Activated naive CD8-positive, alpha-beta T cell treated with anti-CD3 and anti-CD28 coated beads, Interleukin-2, amount 50 U/mL, for 16 hours (primary cell): ENCODE data around the gene ABHD6.
"Not testable (repeated sequence)": the region's sequence is repeated elsewhere in the genome, so short reads cannot be mapped to it uniquely, and the experiment has no call there.

Source experiments
- DNase-seq: peaks from one replicate; pipeline ENCODE4 v3.0.0-alpha.2; 2020; ENCODE audit warnings: low read depth, low spot score

The ABHD6 gene

GRCh38 chr3:58273362-58273761 is 35.8 kb downstream of the ABHD6 start:
- DNase-seq, result not testable (repeated sequence)

- DNase-seq, result no peak
These were observed 36.5 kb downstream of the ABHD6 start for GRCh38 chr3:58274027-58274614.

- DNase-seq, result no peak
These were observed 43.5 kb downstream of the ABHD6 start for GRCh38 chr3:58281069-58281468.

GRCh38 chr3:58285334-58285733 is 47.7 kb downstream of the ABHD6 start:
- no peak for DNase-seq

- DNase-seq, result no peak
These were observed 49.8 kb downstream of the ABHD6 start for GRCh38 chr3:58287354-58287753.

- no peak for DNase-seq
These were observed 50.6 kb downstream of the ABHD6 start for GRCh38 chr3:58288011-58288728.

- not testable (repeated sequence) for DNase-seq
These were observed 51.5 kb downstream of the ABHD6 start for GRCh38 chr3:58288964-58289613.

GRCh38 chr3:58290446-58290845 is 52.9 kb downstream of the ABHD6 start:
- DNase-seq, result not testable (repeated sequence)

- no peak for DNase-seq
These were observed 54.2 kb downstream of the ABHD6 start for GRCh38 chr3:58291671-58292338.

- no peak for DNase-seq
These were observed 55.3 kb downstream of the ABHD6 start for GRCh38 chr3:58292866-58293265.

- DNase-seq, result no peak
These were observed 55.9 kb downstream of the ABHD6 start for GRCh38 chr3:58293516-58293915.

- no peak for DNase-seq
These were observed 58.7 kb downstream of the ABHD6 start for GRCh38 chr3:58296269-58296668.

- DNase-seq, result no peak
These were observed 59.3 kb downstream of the ABHD6 start for GRCh38 chr3:58296843-58297242.

GRCh38 chr3:58298190-58298589 is 60.6 kb downstream of the ABHD6 start:
- DNase-seq, result no peak

GRCh38 chr3:58299075-58299474 is 61.5 kb downstream of the ABHD6 start:
- no peak for DNase-seq

- DNase-seq, result no peak
These were observed 62.4 kb downstream of the ABHD6 start for GRCh38 chr3:58299839-58300516.

- DNase-seq, result peak; percentile 98
These were observed 68.5 kb downstream of the ABHD6 start, which contains the start of the genes HTD2 and RPP14 for GRCh38 chr3:58305882-58306711. Gene HTD2 (plus strand): TSS chr3:58306520. CDS start chr3:58317614, 11,094 bp downstream. Gene RPP14 (plus strand): TSS chr3:58306245. CDS start chr3:58310330, 4,085 bp downstream.

GRCh38 chr3:58307639-58308215 is 70.1 kb downstream of the ABHD6 start:
- no peak for DNase-seq

GRCh38 chr3:58308728-58309127 is 71.1 kb downstream of the ABHD6 start:
- DNase-seq, result no peak

- DNase-seq, result no peak
These were observed 80.2 kb downstream of the ABHD6 start for GRCh38 chr3:58317811-58318210.
